Ovary (tissue), 9 donors: ENCODE measurements around the gene BST1. TPM values are rescaled to one million over a fixed set of nuclear protein-coding genes. Genes with fewer than 3 reads are reported as not detected.

Experiments used
- DNase-seq, 5 donors: peaks; one replicate each; pipeline ENCODE4 v3.0.0-alpha.2; 2019 to 2020
- H3K27ac ChIP-seq, 2 donors: fragments of 200-600 bp; one replicate each; pipeline versions ENCODE4 v1.5.1 to v1.8.0; 2019 to 2022
- H3K27me3 ChIP-seq: fragments of 200-600 bp; one replicate; pipeline ENCODE4 v1.8.0; 2022
- H3K36me3 ChIP-seq: fragments of 200-600 bp; sonication (generic); one replicate; pipeline ENCODE4 v1.5.1; 2019
- H3K4me1 ChIP-seq: one replicate; pipeline ENCODE4 v1.8.1; 2013; ENCODE audit warnings: mild to moderate bottlenecking, moderate library complexity; ENCODE audit not compliant: insufficient read depth
- H3K4me3 ChIP-seq: fragments of 200-600 bp; sonication (generic); one replicate; pipeline ENCODE4 v1.5.1; 2017
- H3K9me3 ChIP-seq, 2 donors: fragments of 200-600 bp in 1 of 2; sonication (generic) in 1 of 2; one replicate each; pipeline versions ENCODE4 v1.5.1 to v1.8.1; 2013 to 2019; ENCODE audit warnings: mild to moderate bottlenecking in 1 of 2, moderate library complexity in 1 of 2
- EP300 ChIP-seq: sonication (generic); formaldehyde crosslinking; IDR thresholded peaks from one replicate; pipeline ENCODE4 v1.6.1; 2017; ENCODE audit warnings: antibody characterized with exemption
- POLR2A ChIP-seq: fragments of 450-650 bp; IDR thresholded peaks from one replicate; pipeline ENCODE4 v1.6.1; 2017; ENCODE audit warnings: antibody characterized with exemption, mild to moderate bottlenecking, moderate library complexity
- whole genome bisulfite sequencing, 3 donors: extraction: QIAGEN DNeasy Blood & Tissue Kit in 1 of 3; methylation state at CpG; one replicate each; pipeline versions ENCODE4 v1.1.5 to v1.1.7; 2013 to 2017; 5-methylcytosine and 5-hydroxymethylcytosine counted together
- intact Hi-C, 4 donors: fragments of 100-400 bp; cut with DNase I; formaldehyde crosslinking; loops; one replicate each; pipeline versions ENCODE4 v1.11.0 to v1.15.1; 2022 to 2023
- polyA plus RNA-seq, 2 donors: library from polyadenylated mRNA; stranded (reverse); fragments of 200-250 nt in 1 of 2; fragments of 350-450 nt in 1 of 2; fragmentation: Illumina TruSeq in 1 of 2; extraction: RNeasy Lipid Tissue Mini Kit (QIAGEN cat#74804) in 1 of 2; gene quantifications; one replicate each; pipeline ENCODE4 v1.2.3, GENCODE V29; 2013 to 2014
- total RNA-seq, 7 donors: library from RNA; depleted of rRNA in 2 of 7; stranded (reverse); fragments of >200 nt in 2 of 7; fragmentation: NEBNext Ultra II Directional in 3 of 7; extraction: Animal tissue kit (Norgen Biotek cat#: 25700) in 3 of 7; gene quantifications; one replicate each; pipeline versions ENCODE4 v1.1.0 to v1.2.4, GENCODE V29; 2016 to 2023
- TF ChIP-seq, protein P1 (sequence below), 3 donors: fragments of 450-650 bp in 2 of 3; fragments of 200-600 bp in 1 of 3; IDR thresholded peaks; one replicate each; pipeline versions ENCODE4 v1.5.1 to v1.8.0; 2016 to 2022; ENCODE audit warnings: antibody characterized with exemption in 3 of 3, mild to moderate bottlenecking in 1 of 3
- donor health status: DM: no; HTN: no; CAD: no; lungs with moderate emphysema.
- donor health status: DM: no; HTN: no; CAD: no.
- donor health status: Bipolar disorder and iron deficiency.
- donor health status: DM: yes; HTN: yes; CAD: no.
- donor health status: DM: no; HTN: no; CAD: no.
- donor health status: DM: yes; HTN: yes; CAD: no.

The BST1 gene
- total and polyA plus RNA-seq, 9 donors: 5.6 to 18.5 (median 7.5) TPM

DNA sequence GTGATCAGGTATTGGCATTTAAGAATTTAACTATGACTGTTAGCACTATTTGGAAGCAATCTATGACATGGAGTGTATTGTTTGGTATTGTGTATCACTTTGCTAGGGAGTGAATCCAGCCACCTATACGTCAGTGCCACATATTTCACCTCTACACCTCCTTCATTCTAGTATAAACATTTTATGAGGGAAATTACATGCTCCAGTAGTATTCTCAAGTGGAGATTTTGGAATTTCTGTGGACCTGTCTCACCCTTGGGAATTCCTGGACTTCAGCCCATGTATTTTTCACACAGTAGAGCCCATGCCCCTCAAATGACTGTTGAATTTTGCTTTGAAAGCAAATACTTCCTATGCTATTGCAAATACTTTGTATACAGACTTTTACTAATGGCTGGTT, 11.3 kb downstream of the BST1 start:
- no peak for DNase-seq
- H3K27ac ChIP-seq: no peak overlapping the region
- H3K9me3 ChIP-seq: no peaks in the 10 kb centered on the region
- no peaks in the 10 kb centered on the region for H3K36me3 ChIP-seq
- no peaks in the 10 kb centered on the region for H3K4me1 ChIP-seq
- TF ChIP-seq POLR2A (no peak), EP300 (no peak)
- TF ChIP-seq, protein P1, sequence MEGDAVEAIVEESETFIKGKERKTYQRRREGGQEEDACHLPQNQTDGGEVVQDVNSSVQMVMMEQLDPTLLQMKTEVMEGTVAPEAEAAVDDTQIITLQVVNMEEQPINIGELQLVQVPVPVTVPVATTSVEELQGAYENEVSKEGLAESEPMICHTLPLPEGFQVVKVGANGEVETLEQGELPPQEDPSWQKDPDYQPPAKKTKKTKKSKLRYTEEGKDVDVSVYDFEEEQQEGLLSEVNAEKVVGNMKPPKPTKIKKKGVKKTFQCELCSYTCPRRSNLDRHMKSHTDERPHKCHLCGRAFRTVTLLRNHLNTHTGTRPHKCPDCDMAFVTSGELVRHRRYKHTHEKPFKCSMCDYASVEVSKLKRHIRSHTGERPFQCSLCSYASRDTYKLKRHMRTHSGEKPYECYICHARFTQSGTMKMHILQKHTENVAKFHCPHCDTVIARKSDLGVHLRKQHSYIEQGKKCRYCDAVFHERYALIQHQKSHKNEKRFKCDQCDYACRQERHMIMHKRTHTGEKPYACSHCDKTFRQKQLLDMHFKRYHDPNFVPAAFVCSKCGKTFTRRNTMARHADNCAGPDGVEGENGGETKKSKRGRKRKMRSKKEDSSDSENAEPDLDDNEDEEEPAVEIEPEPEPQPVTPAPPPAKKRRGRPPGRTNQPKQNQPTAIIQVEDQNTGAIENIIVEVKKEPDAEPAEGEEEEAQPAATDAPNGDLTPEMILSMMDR (IDR thresholded peaks at IDR 0.05): no peak
- H3K4me3 ChIP-seq: no peak overlapping the region
- intact Hi-C loops: no loop called here
- no peaks in the 10 kb centered on the region for H3K27me3 ChIP-seq
- 91 to 96% (median 93%) methylated on average over 1 of the region's 1 CpG for WGBS, 3 donors

DNA sequence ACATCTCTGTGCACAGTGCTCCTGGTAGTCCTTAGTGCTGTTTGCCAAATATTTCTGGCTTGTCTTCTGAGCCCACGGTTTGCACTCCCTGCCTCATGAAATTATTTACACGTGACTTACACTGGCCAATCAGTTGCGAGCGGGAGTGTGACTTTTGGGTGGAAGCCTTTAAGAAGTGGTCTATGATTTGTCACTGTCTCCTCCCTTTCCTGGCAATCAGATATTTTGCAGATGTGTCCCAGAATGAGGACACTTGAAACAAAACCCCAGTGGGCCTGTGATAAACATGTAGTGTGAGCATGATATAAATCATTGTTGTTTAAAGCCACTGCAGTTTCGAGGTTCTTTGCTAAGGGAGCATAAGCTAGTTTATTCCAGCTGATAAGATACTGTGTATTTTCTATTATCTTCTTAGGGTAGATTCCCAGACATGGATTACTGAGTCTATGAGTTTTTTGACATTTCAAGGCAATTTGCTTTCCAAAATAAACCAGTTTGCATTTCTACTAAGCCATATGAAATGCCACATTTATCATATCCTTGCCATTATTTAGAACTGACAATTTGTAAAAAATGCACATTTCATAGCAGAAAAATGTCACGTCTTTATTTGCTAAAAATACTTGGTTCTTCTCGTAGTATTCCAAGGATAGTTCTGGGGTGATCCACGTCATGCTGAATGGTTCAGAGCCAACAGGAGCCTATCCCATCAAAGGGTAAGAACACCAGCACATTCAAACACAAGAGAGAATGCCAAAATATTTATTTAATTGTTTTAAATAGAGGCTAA, 12.0 kb downstream of the BST1 start:
- H3K27me3 ChIP-seq: no peaks in the 10 kb centered on the region
- intact Hi-C loops: no loop called here
- TF ChIP-seq EP300 (no peak), POLR2A (no peak)
- TF ChIP-seq, protein P1 (IDR thresholded peaks at IDR 0.05): no peak
- no peaks in the 10 kb centered on the region for H3K36me3 ChIP-seq
- DNase-seq: no peak
- WGBS, 3 donors: 59 to 68% (median 67%) methylated on average over 8 of the region's 8 CpGs
- no peak overlapping the region for H3K27ac ChIP-seq
- H3K9me3 ChIP-seq: no peaks in the 10 kb centered on the region
- H3K4me1 ChIP-seq: no peaks in the 10 kb centered on the region
- no peak overlapping the region for H3K4me3 ChIP-seq

DNA sequence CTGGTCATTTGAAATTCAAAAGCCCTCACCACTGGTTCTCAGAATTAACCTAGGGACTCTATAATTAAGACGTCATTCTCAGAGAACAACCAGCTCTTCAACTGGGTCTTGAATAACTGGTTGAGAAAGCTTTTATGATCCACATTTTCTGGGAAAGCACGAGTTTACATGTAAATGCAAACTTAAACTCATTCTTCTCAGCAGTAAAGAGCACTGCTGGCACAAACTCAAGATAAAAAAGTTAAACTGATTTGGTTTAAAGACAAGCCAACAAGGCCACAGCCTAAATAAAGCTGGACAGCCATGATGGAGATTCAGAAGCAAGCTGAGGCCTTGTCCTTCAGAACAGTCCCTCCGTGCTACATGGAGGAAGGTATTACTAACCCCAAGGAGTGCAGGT, 13.2 kb downstream of the BST1 start:
- Histone ChIP-seq H3K9me3 (no peaks in the 10 kb centered on the region), H3K36me3 (no peaks in the 10 kb centered on the region), H3K4me1 (no peaks in the 10 kb centered on the region), H3K27me3 (no peaks in the 10 kb centered on the region), H3K4me3 (no peak overlapping the region), H3K27ac (no peak overlapping the region)
- TF ChIP-seq, protein P1 (IDR thresholded peaks at IDR 0.05): no peak
- TF ChIP-seq EP300 (no peak), POLR2A (no peak)
- no peak for DNase-seq
- 94 to 96% (median 95%) methylated on average over 3 of the region's 3 CpGs for WGBS, 3 donors
- intact Hi-C loops: no loop called here

DNA sequence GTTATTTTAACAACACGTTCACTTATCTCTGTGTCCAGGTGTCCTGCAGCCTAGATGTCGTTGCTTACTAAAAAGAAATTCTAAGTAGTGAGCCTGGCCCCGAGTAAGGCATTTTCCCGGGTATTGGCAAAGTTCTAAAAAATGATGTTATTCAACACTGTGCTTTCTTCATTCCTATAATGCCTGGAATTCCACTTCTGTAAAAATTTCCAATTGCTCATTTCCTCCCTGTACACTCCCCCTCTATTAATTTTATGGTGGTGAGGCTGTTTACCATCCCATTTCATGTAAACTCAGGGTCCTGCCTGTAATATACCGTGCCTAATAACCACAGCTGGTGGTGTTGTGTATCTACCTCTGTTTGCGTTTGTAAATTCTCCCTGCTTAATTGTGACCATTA, 14.2 kb downstream of the BST1 start:
- Histone ChIP-seq H3K27me3 (no peaks in the 10 kb centered on the region), H3K4me1 (no peaks in the 10 kb centered on the region), H3K4me3 (no peak overlapping the region), H3K9me3 (no peaks in the 10 kb centered on the region), H3K36me3 (no peaks in the 10 kb centered on the region), H3K27ac (no peak overlapping the region)
- intact Hi-C loops: no loop called here
- TF ChIP-seq POLR2A (no peak), EP300 (no peak)
- TF ChIP-seq, protein P1 (IDR thresholded peaks at IDR 0.05): no peak
- WGBS, 3 donors: 10 to 17% (median 17%) methylated on average over 6 of the region's 6 CpGs
- DNase-seq: no peak
